VCaP (cell line): ENCODE results near the gene OR4D5.

ENCODE experiments used
- H3K27ac ChIP-seq: fragments of 450-650 bp; 2 replicates; pipeline ENCODE4 v1.5.1; 2017
- TF ChIP-seq, protein P1 (sequence below): fragments of 450-650 bp; conservative IDR thresholded peaks from 2 replicates; pipeline ENCODE4 v1.5.1; 2017; ENCODE audit warnings: mild to moderate bottlenecking, moderate library complexity

The OR4D5 gene

DNA sequence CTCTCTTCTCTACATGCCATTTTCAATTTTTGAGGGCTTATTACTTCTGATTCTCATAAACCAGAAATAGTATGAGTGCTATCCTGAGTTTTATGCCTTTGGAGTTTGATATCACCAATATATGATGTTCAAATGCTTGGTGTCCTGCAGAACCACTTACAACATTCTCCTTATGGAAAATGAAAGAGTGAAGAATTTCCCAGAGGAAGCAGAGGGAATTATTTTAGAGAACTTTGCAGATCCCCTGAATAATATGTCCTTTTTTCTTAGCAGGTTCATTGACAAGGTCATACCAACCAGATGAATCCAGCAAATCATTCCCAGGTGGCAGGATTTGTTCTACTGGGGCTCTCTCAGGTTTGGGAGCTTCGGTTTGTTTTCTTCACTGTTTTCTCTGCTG lies at the start of gene OR4D5:
Gene OR4D5, plus strand, starts transcription at position 301 of the 400 bp plus-strand sequence. Its CDS starts 0 bp downstream, at position 301.
- no peak within 1 kb of the TSS for H3K27ac ChIP-seq
- TF ChIP-seq, protein P1, sequence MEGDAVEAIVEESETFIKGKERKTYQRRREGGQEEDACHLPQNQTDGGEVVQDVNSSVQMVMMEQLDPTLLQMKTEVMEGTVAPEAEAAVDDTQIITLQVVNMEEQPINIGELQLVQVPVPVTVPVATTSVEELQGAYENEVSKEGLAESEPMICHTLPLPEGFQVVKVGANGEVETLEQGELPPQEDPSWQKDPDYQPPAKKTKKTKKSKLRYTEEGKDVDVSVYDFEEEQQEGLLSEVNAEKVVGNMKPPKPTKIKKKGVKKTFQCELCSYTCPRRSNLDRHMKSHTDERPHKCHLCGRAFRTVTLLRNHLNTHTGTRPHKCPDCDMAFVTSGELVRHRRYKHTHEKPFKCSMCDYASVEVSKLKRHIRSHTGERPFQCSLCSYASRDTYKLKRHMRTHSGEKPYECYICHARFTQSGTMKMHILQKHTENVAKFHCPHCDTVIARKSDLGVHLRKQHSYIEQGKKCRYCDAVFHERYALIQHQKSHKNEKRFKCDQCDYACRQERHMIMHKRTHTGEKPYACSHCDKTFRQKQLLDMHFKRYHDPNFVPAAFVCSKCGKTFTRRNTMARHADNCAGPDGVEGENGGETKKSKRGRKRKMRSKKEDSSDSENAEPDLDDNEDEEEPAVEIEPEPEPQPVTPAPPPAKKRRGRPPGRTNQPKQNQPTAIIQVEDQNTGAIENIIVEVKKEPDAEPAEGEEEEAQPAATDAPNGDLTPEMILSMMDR, result no peak

DNA sequence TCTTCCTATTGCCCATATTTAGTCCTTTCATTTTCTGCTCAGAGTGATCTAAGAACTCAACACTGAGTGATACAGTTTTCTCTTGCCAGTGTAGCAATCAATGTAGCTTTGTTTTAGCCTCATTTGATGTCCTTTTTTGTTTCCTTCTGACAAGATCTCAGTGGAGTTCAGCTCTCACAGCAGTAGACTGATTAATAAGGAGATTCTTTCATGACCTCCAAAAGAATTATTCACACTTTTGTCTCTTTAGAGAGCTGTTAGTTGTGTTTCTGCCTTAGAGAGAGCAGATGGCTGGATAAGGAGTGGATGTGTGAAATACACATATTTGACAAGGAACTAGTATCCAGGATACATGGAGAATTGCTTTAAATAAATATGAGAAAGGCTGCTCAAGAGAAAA lies 47.4 kb upstream of the OR4D5 start:
- TF ChIP-seq, protein P1, result no peak
- H3K27ac ChIP-seq, result no peak overlapping the region

DNA sequence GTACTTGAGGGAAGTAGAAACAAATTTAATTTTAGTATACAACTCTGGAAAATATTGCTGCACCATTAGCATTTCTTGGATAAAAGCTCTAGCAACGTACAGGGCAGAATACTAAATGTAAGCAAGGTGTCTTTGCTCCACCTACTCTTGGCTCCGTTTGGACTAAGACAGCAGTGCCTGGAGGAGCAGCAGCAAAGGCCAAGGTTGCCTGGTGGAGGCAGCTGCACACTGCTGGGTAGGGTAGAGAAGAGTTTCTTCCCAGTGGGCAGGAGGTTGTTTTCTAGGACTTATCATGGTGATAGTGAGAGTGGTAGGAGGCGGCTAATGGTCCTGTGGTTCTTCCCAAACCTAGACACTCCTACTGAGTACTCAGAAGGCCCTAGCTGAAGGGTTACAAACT lies 39.6 kb upstream of the OR4D5 start:
- TF ChIP-seq, protein P1, result no peak
- H3K27ac ChIP-seq, result no peak overlapping the region

DNA sequence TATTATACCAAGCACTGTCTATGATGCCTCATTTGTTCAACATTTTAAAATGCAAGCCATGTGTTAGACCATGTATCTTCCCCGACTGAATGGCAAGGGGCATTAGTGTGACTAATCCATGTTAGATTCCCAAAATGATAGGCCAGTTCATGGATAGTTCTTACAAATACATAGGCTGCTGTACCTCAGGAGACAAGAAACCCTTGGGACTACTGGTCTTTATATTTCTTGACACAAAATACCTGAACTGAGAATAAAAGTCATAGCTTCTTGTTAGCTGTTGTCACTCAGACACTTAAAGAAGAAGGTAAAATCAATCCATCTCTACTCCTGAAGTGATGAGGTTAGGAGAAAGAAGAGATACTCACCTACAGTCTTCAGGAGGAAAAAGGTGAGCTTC lies 37.5 kb upstream of the OR4D5 start, which contains the start of gene OR8D4:
Gene OR8D4, plus strand, starts transcription at position 301 of the 400 bp plus-strand sequence. CDS start 4,265 bp downstream, outside the sequence.
- TF ChIP-seq, protein P1, result no peak
- H3K27ac ChIP-seq, result no peak within 1 kb of the TSS

DNA sequence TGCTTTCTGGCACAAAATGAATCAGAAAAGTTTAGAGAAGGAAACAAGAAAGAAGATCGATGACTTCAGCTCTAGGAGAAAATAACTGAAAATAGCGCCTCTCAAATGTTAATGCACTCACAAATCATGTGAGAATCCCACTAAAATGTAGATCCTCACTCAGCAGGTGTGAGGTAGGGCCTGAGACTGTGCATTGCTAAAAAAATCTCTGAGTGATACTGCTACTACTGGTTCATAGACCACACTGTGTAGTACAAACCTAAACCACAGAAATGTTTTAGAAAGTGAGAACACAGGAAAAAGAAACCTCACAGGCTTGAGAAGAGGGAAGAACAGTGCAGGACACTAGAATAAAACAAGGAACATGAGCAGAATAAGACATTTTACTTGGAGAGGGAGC lies 35.5 kb upstream of the OR4D5 start:
- TF ChIP-seq, protein P1, result no peak
- no peak overlapping the region for H3K27ac ChIP-seq

DNA sequence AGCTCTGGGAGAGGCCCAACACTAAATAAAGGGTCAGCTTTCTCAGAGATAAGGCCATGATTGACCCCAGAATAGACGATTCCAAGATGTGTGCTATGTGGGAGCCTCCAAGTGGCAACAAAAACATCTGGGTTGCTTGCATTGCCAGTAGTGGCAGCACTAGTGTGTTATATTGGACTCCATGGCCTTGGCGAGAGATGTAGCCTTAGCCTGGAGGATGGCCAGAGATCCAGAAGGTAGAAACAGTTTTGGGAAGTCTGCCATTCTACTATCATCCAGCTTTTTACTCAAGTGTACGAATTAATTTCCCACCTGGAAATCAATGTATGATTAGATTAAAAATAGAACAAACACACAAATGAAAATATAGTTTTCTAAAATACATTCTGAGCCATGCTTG lies 34.5 kb upstream of the OR4D5 start:
- TF ChIP-seq, protein P1, result no peak
- H3K27ac ChIP-seq, result no peak overlapping the region

DNA sequence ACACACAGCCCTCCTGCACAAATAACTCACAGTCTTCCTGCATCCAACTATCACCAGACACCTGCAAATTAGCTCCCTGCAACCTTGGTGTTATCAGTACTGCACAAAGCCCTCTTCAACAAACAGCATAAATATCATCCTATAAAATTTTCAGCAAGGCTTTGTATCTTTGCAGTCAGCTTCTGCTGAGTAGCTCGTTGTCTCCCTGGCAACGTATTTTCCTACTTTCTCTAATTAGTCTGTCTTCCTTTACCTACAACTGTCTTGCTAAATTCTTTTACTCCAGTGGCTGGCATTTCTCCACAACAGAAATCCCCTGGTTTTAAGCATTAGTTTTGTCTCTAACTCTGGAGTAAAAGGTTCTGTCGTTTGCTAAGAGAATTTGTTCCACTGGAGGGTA lies 33.6 kb upstream of the OR4D5 start:
- no peak overlapping the region for H3K27ac ChIP-seq
- TF ChIP-seq, protein P1, result no peak

DNA sequence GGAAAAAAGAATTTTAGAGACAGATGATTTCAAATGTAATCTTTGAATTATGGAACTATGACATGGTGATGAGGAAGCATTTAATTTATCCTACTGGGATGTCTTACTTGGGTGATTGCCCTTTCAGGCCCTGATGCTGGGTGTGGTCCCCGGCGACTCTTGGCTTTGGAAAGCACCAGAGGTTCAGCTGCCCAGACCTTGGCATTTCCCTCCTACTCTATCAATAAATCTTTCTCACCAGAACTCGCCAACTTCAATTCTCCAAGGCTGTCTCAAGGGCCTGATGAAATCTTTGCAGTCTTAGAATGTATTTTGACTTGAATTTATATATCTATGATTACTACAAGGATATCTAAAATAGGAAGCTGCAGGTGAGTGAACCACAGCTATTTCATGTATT lies 18.5 kb upstream of the OR4D5 start:
- H3K27ac ChIP-seq, result no peak overlapping the region
- TF ChIP-seq, protein P1, result no peak
